Effector memory CD8-positive, alpha-beta T cell (primary cell): ENCODE measurements around the gene HEBP2.

Experiments used
- ATAC-seq: fragments of 150-1000 bp; cut with Tn5 transposase; replicated peaks from 2 replicates; pipeline ENCODE4 v1.10.0; 2021; ENCODE audit warnings: mild to moderate bottlenecking, moderate library complexity
- DNase-seq, 3 experiments: peaks; one replicate each; pipeline ENCODE4 v3.0.0; 2021
- H3K27ac Mint-ChIP-seq, 2 donors: one replicate each; pipeline ENCODE4 v1.8.0; 2022; ENCODE audit warnings: mild to moderate bottlenecking in 2 of 2, mixed read lengths in 2 of 2, moderate library complexity in 2 of 2
- H3K27me3 Mint-ChIP-seq, 2 donors: one replicate each; pipeline ENCODE4 v1.8.0; 2022; ENCODE audit warnings: mixed read lengths in 2 of 2
- H3K36me3 Mint-ChIP-seq: one replicate; pipeline ENCODE4 v1.8.0; 2022; ENCODE audit warnings: mild to moderate bottlenecking, moderate library complexity, mixed read lengths; ENCODE audit not compliant: insufficient read depth
- H3K4me1 Mint-ChIP-seq, 2 donors: one replicate each; pipeline ENCODE4 v1.8.0; 2022; ENCODE audit warnings: low read depth in 2 of 2, mixed read lengths in 2 of 2
- H3K4me3 Mint-ChIP-seq, 2 donors: one replicate each; pipeline ENCODE4 v1.8.0; 2022; ENCODE audit warnings: mild to moderate bottlenecking in 2 of 2, mixed read lengths in 2 of 2, moderate library complexity in 2 of 2
- H3K9me3 Mint-ChIP-seq, 2 donors: one replicate each; pipeline ENCODE4 v1.8.0; 2022; ENCODE audit warnings: mixed read lengths in 2 of 2

Gene HEBP2

DNA sequence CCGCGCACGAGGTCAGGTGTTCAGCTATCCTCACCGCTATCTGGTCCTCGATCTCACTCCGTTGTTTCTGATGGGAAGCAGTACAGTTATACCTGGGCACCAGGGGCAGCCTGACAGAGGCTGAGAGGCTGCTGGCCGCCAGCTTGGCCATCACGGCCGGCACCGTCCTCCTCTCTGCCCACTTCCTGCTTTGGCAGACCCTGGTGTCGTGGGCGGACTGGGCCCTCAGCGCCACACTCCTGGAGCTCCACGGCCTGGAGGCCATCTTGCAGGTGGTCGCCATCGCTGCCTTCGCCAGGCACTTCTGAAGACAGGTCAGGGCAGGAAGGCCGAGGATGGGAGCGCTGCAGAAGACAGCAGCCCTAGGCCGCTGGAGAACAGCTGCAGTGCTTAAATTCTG, 60.1 kb downstream of the HEBP2 start:
- Mint-ChIP-seq H3K36me3 (no peaks in the 10 kb centered on the region), H3K9me3 (no peaks in the 10 kb centered on the region), H3K27ac (no peak overlapping the region), H3K4me1 (no peaks in the 10 kb centered on the region), H3K27me3 (peaks cover 5 to 7% of the 10 kb centered on the region in 2 donors), H3K4me3 (no peak overlapping the region)
- no peak for DNase-seq
- ATAC-seq, result no peak

DNA sequence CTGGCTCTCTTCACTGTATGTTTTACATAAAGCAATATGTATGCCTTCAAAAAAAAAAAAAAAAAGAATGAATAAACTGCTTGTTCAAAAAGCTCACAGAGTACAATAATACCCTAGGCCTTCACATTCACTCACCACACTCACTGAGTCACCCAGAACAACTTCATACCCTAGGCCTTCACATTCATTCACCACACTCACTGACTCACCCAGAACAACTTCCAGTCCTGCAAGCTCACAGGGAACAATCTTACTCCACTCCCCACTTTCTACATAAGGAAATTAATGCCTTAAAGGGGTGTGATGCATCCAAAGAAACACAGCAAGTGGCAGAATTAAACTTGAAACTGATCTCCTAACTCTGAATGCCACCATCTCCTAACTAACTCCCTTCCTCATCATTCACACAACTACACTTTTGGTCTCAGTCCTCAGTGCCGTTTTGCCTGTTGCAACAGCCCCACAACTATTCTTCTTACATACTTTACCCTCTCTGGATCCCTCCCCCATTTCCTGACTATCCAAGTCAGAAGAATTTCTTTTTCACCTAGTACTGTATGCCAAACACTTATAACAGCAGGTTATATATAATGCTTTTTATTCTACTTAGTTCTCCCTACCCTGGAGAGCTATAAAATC, 61.1 kb downstream of the HEBP2 start:
- ATAC-seq (no peak), DNase-seq (no peak)

DNA sequence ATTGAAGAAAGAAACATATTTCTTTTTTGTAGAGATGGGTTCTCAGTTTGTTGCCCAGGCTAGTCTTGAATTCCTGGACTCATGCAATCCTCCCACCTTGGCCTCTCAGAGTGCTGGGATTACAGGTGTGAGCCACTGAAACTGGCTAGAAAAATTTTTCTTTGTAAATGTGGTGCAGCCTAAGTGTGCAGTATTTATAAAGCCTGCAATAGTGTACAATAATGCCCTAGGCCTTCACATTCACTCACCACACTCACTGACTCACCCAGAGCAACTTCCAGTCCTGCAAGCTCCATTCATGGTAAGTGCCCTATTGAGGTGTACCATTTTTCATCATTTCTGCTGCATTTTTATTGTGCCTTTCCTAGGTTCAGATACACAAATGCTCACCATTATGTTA, 63.9 kb downstream of the HEBP2 start:
- Mint-ChIP-seq H3K4me3 (no peak overlapping the region), H3K27me3 (peaks cover 22 to 26% of the 10 kb centered on the region in 2 donors), H3K27ac (no peak overlapping the region), H3K9me3 (no peaks in the 10 kb centered on the region), H3K4me1 (no peaks in the 10 kb centered on the region), H3K36me3 (no peaks in the 10 kb centered on the region)
- DNase-seq (no peak), ATAC-seq (no peak)

More for the DNA sequence above, 61.1 kb downstream of the HEBP2 start:
- Mint-ChIP-seq H3K4me1 (no peaks in the 10 kb centered on the region), H3K27me3 (peaks cover 12 to 13% of the 10 kb centered on the region in 2 donors), H3K9me3 (no peaks in the 10 kb centered on the region), H3K4me3 (no peak overlapping the region), H3K36me3 (no peaks in the 10 kb centered on the region), H3K27ac (no peak overlapping the region)

DNA sequence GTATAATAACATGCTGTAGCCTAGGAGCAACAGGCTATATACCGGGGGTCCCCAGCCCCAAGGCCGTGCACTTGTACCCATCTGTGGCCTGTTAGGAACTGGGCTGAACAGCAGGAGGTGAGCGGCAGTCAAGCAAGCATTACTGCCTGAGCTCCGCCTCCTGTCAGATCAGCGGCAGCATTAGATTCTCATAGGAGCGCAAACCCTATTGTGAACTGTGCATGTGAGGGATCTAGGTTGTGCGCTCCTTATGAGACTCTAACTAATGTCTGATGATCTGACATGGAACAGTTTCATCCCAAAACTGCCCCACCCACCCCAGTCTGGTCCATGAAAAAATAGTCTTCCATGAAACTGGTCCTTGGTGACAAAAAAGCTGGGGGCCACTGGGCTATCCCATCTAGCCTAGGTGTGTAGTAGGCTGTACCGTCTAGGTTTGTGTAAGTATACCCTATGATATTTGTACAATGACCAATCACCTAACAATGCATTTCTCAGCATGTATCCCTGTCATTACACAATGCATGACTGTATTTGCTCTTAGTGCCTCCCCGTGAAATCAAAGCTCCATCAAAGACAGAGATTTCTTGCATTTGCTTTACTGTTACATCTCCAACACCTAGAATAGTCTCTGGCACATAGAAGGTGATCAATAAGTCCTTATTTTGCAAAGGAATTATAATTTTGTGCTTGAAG, 64.4 kb downstream of the HEBP2 start:
- Mint-ChIP-seq H3K4me1 (no peaks in the 10 kb centered on the region), H3K9me3 (no peaks in the 10 kb centered on the region), H3K36me3 (no peaks in the 10 kb centered on the region), H3K27me3 (peaks cover 22 to 26% of the 10 kb centered on the region in 2 donors), H3K4me3 (no peak overlapping the region), H3K27ac (no peak overlapping the region)
- ATAC-seq (no peak), DNase-seq (no peak)
